Kidney (tissue), 14 donors: ENCODE results near the gene SLC38A8. TPM values are rescaled to one million over a fixed set of nuclear protein-coding genes. Genes with fewer than 3 reads are reported as not detected.

Experiments
- DNase-seq, 5 donors: peaks; one replicate each; pipeline ENCODE4 v3.0.0-alpha.2; 2013 to 2020
- FAIRE-seq: peaks from 2 replicates; lab custom pipeline; 2012; peaks lifted over from hg19 to GRCh38; lab: Jason Lieb, UNC
- H3K27ac ChIP-seq, 2 donors: one replicate each; pipeline ENCODE4 v1.7.0; 2013; ENCODE audit warnings: low read depth in 2 of 2, low read length in 2 of 2, inconsistent platforms in 1 of 2
- H3K27me3 ChIP-seq: one replicate; pipeline ENCODE4 v1.7.1; 2013; ENCODE audit warnings: low read length, inconsistent platforms; ENCODE audit not compliant: control insufficient read depth, insufficient read depth
- H3K36me3 ChIP-seq, 3 donors: one replicate each; pipeline versions ENCODE4 v1.7.0 to v1.7.1; 2013; ENCODE audit warnings: low read length in 3 of 3, control low read depth in 1 of 3, inconsistent platforms in 1 of 3; ENCODE audit not compliant: insufficient read depth in 3 of 3, control insufficient read depth in 2 of 3
- H3K4me1 ChIP-seq, 3 donors: one replicate each; pipeline versions ENCODE4 v1.7.0 to v1.7.1; 2013; ENCODE audit warnings: low read length in 3 of 3, inconsistent platforms in 1 of 3, low read depth in 1 of 3; ENCODE audit not compliant: control insufficient read depth in 2 of 3, insufficient read depth in 2 of 3
- H3K4me3 ChIP-seq, 3 donors: one replicate each; pipeline versions ENCODE4 v1.7.0 to v1.8.1; 2013; ENCODE audit warnings: low read length in 3 of 3, control low read depth in 1 of 3, inconsistent platforms in 1 of 3
- H3K9ac ChIP-seq, 3 donors: one replicate each; pipeline versions ENCODE4 v1.7.0 to v1.7.1; 2013; ENCODE audit warnings: low read length in 3 of 3, control low read depth in 1 of 3, inconsistent platforms in 1 of 3
- H3K9me3 ChIP-seq, 3 donors: one replicate each; pipeline versions ENCODE4 v1.7.0 to v1.7.1; 2013; ENCODE audit warnings: low read length in 3 of 3, control low read depth in 1 of 3, inconsistent platforms in 1 of 3; ENCODE audit not compliant: control insufficient read depth in 2 of 3, insufficient read depth in 1 of 3
- intact Hi-C: fragments of 100-400 bp; cut with DNase I; formaldehyde crosslinking; loops from one replicate; pipeline ENCODE4 v1.11.1; 2022
- polyA plus RNA-seq: library from polyadenylated mRNA; stranded (reverse); fragments of 350-450 nt; fragmentation: Illumina TruSeq; extraction: RNeasy Lipid Tissue Mini Kit (QIAGEN cat#74804); gene quantifications from one replicate; pipeline ENCODE4 v1.2.3, GENCODE V29; 2014; ENCODE audit warnings: low read depth, low replicate concordance; ENCODE audit not compliant: insufficient read depth
- total RNA-seq: library from RNA; stranded (reverse); fragmentation: NEBNext Ultra II Directional; extraction: Animal tissue kit (Norgen Biotek cat#: 25700); gene quantifications from one replicate; pipeline ENCODE4 v1.2.1, GENCODE V29; 2021
- TF ChIP-seq, protein P1 (sequence below): IDR thresholded peaks from 3 replicates; pipeline ENCODE4 v1.5.1; 2012; ENCODE audit warnings: mild to moderate bottlenecking, moderate library complexity, borderline replicate concordance; ENCODE audit not compliant: insufficient read depth; ENCODE audit errors: extremely low read depth
- donor health status: control.
- donor health status: control.
- donor health status: control.
- donor health status: control.
- donor health status: control.
- donor health status: DM: yes; HTN: yes; CAD: no.
- donor health status: Normal renal cell carcinoma (clear cell type).

SLC38A8 gene
- total and polyA plus RNA-seq, 2 donors from 2014 or later, result 0.30 TPM; not detected in 1

DNA sequence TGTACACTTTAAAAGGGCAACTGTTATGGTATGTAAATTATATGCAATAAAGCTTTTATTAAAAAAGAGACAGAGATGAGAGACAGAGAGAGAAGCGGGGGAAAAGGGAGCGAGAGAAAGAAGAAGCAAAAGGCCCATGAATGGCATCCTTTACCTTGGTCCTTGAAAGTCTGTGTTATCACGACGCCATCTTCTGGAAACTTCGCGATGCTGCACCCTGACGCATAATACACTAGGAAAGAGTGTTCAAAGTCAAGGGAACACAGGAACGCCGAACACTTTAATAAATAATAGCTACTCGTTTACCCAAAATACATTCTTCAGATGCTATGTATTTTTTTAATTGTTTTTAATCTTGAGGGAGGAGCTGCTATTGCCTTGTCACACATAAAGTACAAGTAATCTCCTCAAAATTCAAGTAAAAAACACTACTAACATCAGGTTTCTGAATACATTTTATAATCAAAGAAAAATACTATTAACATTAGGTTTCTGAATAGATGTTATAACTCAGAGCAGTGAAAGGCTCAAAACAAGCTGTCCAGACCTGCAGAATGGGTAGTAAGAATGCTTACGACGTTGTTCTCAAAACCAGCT is 23.0 kb upstream of the SLC38A8 start:
- no peaks in the 10 kb centered on the region for H3K4me1 ChIP-seq
- no peak overlapping the region for H3K27ac ChIP-seq
- FAIRE-seq, result no peak
- TF ChIP-seq, protein P1, sequence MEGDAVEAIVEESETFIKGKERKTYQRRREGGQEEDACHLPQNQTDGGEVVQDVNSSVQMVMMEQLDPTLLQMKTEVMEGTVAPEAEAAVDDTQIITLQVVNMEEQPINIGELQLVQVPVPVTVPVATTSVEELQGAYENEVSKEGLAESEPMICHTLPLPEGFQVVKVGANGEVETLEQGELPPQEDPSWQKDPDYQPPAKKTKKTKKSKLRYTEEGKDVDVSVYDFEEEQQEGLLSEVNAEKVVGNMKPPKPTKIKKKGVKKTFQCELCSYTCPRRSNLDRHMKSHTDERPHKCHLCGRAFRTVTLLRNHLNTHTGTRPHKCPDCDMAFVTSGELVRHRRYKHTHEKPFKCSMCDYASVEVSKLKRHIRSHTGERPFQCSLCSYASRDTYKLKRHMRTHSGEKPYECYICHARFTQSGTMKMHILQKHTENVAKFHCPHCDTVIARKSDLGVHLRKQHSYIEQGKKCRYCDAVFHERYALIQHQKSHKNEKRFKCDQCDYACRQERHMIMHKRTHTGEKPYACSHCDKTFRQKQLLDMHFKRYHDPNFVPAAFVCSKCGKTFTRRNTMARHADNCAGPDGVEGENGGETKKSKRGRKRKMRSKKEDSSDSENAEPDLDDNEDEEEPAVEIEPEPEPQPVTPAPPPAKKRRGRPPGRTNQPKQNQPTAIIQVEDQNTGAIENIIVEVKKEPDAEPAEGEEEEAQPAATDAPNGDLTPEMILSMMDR, result peak; percentile 65
- H3K36me3 ChIP-seq, result peaks cover 9 to 69% (median 55%) of the 10 kb centered on the region in 3 donors
- no peaks in the 10 kb centered on the region for H3K9me3 ChIP-seq
- H3K4me3 ChIP-seq, result no peak overlapping the region
- no peak overlapping the region for H3K9ac ChIP-seq
- DNase-seq, result peak in 3 of 5 donors; percentile 58 to 77 (median 63)
- intact Hi-C loops, result no loop called here
- no peaks in the 10 kb centered on the region for H3K27me3 ChIP-seq

DNA sequence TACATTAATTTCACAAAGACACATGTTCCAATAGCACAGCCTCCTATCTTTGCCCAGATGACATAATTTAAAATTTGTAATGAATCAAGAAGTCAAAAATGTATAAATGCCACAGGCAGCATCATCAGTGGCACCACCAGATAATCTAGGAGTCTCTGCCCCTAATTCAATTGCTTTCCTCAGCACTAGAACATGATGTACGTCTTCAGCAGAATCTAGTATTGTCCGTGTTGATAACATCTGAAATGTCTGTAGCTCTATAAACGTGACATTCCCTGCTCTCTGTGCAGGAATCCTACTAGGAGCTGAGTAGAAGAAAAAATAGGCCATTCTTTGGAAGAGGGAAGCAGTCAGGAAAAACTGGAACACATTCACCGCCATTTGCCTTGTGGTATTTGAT is 21.4 kb upstream of the SLC38A8 start:
- H3K27ac ChIP-seq, result no peak overlapping the region
- TF ChIP-seq, protein P1, result no peak
- H3K9ac ChIP-seq, result no peak overlapping the region
- FAIRE-seq (no peak), DNase-seq (no peak)
- H3K9me3 ChIP-seq, result no peaks in the 10 kb centered on the region
- intact Hi-C loops, result no loop called here
- no peaks in the 10 kb centered on the region for H3K4me1 ChIP-seq
- H3K4me3 ChIP-seq, result no peak overlapping the region
- peaks cover 9 to 69% (median 49%) of the 10 kb centered on the region in 3 donors for H3K36me3 ChIP-seq
- H3K27me3 ChIP-seq, result no peaks in the 10 kb centered on the region

DNA sequence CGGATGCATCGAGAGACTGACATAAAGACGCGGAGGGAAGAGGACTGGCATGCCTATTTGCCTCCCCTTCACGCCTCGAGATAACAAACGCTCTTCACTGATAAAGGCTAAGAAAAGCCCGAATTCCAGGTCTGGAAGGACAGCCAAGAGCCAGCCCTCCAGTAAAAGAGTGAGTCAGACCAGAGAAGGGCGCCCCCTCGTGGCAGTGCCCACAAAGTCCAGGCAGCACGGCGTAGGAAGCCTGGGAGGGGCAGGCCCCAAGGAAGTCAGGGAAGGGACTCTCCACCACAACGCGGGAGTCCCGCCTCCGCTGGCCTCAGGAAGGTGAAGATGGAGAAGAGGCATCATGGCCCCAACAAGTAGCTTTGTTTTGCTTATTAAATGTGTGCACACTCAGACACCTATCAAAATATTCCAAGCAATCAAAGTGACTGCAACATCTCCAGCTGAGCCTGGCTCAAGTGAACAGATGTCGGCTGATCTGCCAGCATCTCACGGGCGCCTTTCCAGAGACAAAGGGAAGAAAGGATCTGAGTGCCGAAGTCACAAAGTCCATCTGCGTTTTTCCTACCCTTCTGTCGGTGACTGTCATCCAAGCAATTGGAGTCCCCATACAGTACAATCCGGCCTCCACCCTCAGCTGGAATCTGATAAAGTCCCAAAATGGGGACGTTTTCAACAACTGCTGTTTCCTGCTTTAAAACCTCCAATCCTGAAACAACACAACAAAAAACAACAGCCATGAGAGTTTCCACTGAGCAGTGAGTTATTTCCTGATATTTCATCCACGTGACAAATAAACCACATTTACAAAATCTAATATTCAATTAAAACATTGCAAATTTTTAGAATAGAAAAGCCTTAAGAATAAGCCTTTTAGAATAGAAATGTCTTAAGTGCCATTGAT is 20.4 kb upstream of the SLC38A8 start:
- H3K27me3 ChIP-seq, result no peaks in the 10 kb centered on the region
- TF ChIP-seq, protein P1, result peak; percentile 58
- no peak for FAIRE-seq
- no peaks in the 10 kb centered on the region for H3K4me1 ChIP-seq
- intact Hi-C loops, result no loop called here
- H3K4me3 ChIP-seq, result no peak overlapping the region
- DNase-seq, result peak; percentile 70 to 85 (median 80)
- no peak overlapping the region for H3K9ac ChIP-seq
- no peak overlapping the region for H3K27ac ChIP-seq
- H3K9me3 ChIP-seq, result no peaks in the 10 kb centered on the region
- H3K36me3 ChIP-seq, result peaks cover 7 to 69% (median 47%) of the 10 kb centered on the region in 3 donors
